NK-92 treated with Interleukin-12 subunit alpha and Interleukin-12 subunit beta, amount 100 ng/mL, for 24 hours (cell line): ENCODE data around the gene SLC38A8.

Experiments used
- DNase-seq: peaks from one replicate; lab custom pipeline; 2025; lab: John Stamatoyannopoulos, UW

SLC38A8 gene

GRCh38 chr16:84042308-84042878 lies at the start of gene SLC38A8:
TSS of gene SLC38A8 (minus strand) at chr16:84042795. CDS start at chr16:84042157, 638 bp downstream.
- DNase-seq = no peak

DNA sequence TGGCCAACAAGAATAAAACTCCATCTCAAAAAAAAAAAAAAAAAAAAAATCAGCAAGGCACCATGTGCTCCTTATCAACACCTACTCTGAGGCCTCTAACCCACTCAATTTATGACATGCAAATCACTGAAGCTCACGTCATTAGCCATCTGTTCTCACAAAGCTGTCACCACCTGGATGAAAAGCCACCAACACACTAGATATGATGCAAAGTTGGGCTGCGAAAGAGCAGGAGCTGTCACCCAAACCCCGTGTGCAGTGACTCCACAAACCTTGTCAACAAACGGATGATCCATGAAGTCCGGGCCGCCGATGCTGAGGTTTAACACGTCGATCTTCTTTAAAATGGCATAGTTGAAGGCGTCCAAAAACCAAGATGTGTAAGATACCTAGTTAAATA lies 48.9 kb upstream of the SLC38A8 start:
- no peak for DNase-seq

GRCh38 chr16:84090211-84090610 lies 47.6 kb upstream of the SLC38A8 start:
- no peak for DNase-seq

- no peak for DNase-seq
Observed at GRCh38 chr16:84088695-84089395, 46.2 kb upstream of the SLC38A8 start.

DNA sequence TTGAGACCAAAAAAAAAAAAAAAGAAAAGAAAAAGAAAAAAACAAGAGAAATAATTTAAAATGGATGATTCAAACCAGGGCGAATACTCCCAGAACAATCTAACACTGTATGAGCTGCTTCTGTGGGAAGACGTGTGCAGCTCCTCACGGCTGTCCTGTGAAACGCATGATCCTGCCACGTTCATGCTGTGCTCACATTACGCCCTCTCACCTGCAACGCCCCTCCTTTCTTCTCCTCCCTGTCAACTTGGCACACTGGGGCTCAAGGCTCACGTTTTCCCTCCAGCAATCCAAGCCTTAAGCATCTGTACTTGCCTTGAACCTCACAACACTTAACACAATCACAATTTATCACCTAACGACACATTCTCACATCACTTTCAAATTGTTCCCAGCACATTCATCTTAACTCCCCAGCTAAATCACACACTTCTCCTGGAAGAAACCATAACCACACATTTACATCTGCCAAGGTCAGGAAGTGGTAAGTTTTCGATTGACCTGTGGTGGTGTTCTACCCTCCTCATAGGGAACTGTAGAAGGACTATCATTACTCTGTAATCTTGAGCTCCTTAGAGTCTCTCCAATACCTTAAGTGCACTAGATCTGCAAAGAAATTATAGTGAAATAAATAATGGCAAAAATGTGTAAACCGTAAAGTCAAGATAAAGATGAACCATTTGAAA lies 45.0 kb upstream of the SLC38A8 start:
- no peak for DNase-seq

GRCh38 chr16:84087001-84087400 lies 44.4 kb upstream of the SLC38A8 start:
- DNase-seq = no peak

- DNase-seq = no peak
Observed at GRCh38 chr16:84086341-84086740, 43.7 kb upstream of the SLC38A8 start.

- DNase-seq = no peak
Observed at GRCh38 chr16:84085773-84086172, 43.2 kb upstream of the SLC38A8 start.

DNA sequence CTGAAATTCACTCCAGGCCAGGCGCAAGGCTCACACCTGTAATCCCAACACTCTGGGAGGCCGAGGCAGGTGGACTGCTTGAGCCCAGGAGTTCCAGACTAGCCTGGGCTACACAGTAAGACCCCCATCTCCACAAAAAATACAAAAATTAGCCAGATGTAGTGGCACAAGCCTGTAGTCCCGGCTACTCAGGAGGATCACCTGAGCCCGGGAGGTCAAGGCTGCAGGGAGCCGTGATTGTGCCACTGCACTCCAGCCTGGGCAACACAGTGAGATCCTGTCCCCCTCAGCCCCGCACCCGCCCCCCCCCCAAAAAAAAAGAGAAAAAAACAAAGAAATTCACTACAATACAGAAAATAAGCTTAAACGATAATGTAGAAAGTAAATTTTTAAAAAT lies 42.7 kb upstream of the SLC38A8 start:
- no peak for DNase-seq

DNA sequence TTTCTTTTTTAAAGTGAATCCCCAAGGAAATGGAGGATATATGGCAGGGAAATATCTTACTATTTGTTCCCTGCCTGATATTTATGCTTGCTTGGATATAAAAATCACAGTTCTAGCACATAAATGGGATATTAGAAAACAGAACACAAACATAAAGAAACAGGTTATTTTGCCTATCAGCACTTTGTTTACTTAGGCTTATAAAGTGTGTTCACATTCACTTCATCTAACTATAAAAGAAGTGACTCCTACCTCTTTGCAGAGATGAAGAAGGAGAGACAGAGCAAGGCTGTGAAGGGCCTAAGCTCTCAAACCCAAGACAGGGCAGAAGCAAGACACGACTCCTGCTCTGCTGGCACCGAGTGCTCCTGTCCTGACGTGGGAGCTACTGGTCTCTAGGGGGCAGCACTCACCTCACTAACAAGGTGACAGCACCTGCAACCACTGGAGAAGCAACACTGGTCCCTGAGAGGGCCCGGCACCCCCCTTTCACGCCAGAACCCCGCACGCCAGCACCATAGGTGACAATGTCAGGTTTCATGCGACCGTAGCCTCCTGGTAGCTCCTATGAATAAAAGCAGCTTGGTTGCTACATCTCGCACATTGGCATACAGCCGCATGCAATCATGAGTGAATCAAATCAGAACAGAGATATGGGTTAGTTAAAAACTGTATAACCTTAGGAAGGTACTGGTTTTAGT lies 42.1 kb upstream of the SLC38A8 start:
- DNase-seq = peak; percentile 19

DNA sequence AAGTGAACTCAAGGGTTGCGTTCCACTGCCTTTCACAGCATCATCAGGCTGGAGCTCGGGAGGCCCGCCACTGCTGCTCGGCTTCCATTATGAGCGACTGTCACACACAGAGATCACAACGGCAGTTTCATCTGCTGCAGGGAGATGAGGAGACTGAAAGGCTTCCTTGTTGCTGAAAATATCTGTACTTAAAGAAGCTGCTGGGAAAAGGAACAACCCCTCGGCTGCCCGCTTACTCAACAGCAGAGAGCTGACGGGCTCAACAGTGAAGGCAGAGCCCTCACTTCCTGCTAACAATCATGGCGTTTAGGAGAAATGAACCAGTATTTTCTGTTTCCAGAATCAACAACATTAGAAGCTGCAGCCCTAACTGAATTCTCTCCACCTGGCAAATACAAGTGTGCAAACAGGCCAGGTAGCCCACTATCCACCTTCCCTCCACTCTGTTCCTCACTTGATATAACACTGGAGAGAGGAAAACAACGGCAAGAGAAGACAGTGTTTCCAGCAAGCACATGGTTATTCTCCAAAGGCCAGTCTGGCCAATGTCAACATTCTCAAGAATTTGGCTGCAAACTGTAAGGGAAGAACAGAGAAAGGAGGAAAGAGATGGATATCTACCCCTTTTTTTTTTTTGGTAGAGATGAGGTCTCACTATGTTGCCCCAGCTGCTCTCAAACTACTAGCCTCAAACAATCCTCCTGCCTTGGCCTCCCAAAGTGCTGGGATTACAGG lies 40.4 kb upstream of the SLC38A8 start:
- DNase-seq = no peak

DNA sequence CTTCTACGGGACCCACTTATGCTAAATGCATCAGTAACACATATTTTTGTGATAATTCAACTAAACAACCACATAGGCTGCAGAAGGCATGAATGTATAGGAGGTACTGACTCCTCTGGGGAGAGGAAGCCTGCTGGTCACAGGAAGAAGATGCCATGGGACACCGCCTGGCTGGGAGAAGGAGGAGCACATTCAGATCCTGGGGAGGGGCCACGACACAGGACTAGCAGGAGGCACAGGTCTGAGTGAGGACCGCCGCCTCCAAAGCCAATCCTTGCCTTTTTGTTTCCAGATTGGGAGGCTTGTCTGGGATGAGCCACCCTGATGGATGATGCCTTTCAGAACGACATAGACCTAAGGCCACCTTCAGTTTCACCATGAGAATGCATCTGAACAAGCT lies 39.5 kb upstream of the SLC38A8 start:
- DNase-seq = no peak

- no peak for DNase-seq
Observed at GRCh38 chr16:84081446-84081989, 38.9 kb upstream of the SLC38A8 start.

GRCh38 chr16:84080813-84081212 lies 38.2 kb upstream of the SLC38A8 start:
- no peak for DNase-seq

- DNase-seq = no peak
Observed at GRCh38 chr16:84080378-84080777, 37.8 kb upstream of the SLC38A8 start.

DNA sequence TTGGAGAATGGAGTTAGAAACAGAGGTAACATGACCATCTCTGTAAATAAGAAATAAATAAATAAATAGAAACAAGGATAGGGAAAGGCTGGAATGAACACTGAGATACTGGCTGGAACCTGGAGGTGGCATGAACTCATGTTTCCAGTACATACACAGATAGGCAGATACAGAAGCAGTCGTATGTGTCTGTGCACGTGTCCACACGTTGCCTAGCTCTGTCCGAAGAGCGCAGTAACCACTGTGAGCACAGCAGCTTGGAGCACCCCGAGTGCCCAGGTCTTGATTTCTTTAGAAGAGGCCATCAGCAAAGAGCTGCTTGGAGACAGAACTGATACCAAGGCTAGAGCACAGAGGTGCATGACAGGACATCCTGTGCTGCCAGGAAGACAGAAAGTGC lies 37.1 kb upstream of the SLC38A8 start:
- no peak for DNase-seq

GRCh38 chr16:84075376-84075775 lies 32.8 kb upstream of the SLC38A8 start:
- no peak for DNase-seq

GRCh38 chr16:84074721-84075120 lies 32.1 kb upstream of the SLC38A8 start:
- DNase-seq = no peak

DNA sequence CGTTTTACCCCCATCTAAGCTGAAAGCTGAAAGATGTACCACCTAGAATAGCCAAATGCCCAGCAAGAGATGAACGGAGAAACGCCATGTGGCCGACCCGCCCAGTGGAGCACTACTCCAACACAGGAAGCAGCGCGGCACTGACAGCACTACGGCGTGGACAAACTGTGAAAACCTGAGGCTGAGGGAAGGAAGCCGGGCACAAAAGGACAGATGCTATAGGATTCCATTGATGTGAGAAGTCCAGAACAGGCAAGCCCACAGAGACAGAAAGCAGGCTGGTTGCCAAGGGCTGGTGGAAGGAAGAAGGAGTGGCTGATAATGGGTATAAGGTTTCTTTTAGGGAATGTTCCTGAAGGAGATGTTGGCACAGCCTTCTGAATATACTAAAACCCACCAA lies 29.4 kb upstream of the SLC38A8 start:
- DNase-seq = no peak

DNA sequence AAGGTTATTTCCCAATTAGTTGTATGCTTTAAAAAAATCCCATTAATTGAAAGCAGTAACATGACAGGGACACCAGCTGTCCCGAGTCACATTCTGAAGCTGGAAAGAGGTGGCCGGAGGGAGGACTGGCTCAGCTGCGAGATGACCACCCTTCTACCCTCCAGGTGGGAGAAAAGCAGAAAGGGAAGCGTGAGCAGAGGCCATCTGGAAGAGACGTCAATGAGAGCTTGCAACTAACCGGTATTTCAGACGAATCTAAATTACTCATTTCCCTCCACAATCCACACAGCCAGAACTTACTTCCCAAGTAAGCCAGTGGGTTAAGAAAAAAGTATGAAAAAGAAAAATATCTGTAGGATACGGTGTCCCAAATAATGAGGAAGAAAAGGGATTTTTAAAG lies 28.5 kb upstream of the SLC38A8 start:
- DNase-seq = no peak

DNA sequence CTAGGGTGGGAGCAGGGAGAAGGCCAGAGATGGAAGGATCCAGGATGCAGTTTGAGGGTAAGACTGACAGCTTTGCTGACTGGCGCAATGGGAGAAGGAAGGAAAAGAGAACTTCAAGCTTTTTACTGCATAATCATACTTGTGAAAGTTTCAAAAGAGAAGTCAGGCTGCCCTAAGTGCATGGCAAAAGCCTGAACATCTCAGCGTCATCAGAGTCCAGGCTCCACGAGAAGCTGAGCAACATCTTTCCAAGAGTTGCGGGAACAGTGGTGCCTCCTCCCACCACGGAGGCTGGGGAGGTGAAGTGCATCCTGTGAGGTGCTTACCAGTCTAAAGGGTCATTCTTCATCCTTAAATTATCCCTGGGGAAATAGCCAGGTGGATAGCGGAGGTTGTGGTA lies 26.9 kb upstream of the SLC38A8 start:
- no peak for DNase-seq
